H1 (cell line): ENCODE data around the gene TCHH.

Experiments
- ATF2 ChIP-seq: IDR thresholded peaks from 2 replicates; pipeline ENCODE4 v1.6.1; 2012; ENCODE audit warnings: low read length, inconsistent platforms
- CTCF ChIP-seq, 3 experiments: IDR thresholded peaks; 1 replicate in 2 of 3; 2 replicates in 1 of 3; pipeline versions ENCODE4 v1.5.1 to v1.6.1; 2011; ENCODE audit warnings: low read length in 3 of 3, mild to moderate bottlenecking in 3 of 3, inconsistent platforms in 2 of 3, low read depth in 1 of 3, moderate library complexity in 1 of 3; ENCODE audit not compliant: insufficient read depth in 1 of 3; ENCODE audit errors: control extremely low read depth in 1 of 3
- EGR1 ChIP-seq: IDR thresholded peaks from 2 replicates; pipeline ENCODE4 v1.6.1; 2011; ENCODE audit warnings: low read depth, low read length, borderline replicate concordance
- EP300 ChIP-seq, 2 experiments: IDR thresholded peaks; 1 replicate in 1 of 2; 2 replicates in 1 of 2; pipeline ENCODE4 v1.6.1; 2011 to 2012; ENCODE audit warnings: low read depth in 2 of 2, low read length in 2 of 2, mild to moderate bottlenecking in 2 of 2, borderline replicate concordance in 1 of 2, inconsistent platforms in 1 of 2, moderate library complexity in 1 of 2
- EZH2 ChIP-seq: fragments of 200-600 bp; sonication (generic); IDR thresholded peaks from 2 replicates; pipeline ENCODE4 v1.7.1; 2012; ENCODE audit warnings: low read depth, mild to moderate bottlenecking, moderate library complexity, low read length, inconsistent platforms; ENCODE audit not compliant: severe bottlenecking
- JUND ChIP-seq: IDR thresholded peaks from 2 replicates; pipeline ENCODE4 v1.6.1; 2011; ENCODE audit warnings: mild to moderate bottlenecking, improper control_type of control experiment, low read length
- MAFK ChIP-seq: IDR thresholded peaks from 2 replicates; pipeline ENCODE4 v1.6.1; 2012; ENCODE audit warnings: low read depth, mild to moderate bottlenecking, improper control_type of control experiment, low read length
- MAX ChIP-seq: IDR thresholded peaks from 2 replicates; pipeline ENCODE4 v1.6.1; 2012; ENCODE audit warnings: inconsistent platforms
- POLR2A ChIP-seq, 2 experiments: IDR thresholded peaks; 1 replicate in 1 of 2; 2 replicates in 1 of 2; pipeline ENCODE4 v1.6.1; 2011; ENCODE audit warnings: low read depth in 2 of 2, low read length in 2 of 2, mild to moderate bottlenecking in 2 of 2; ENCODE audit errors: control extremely low read depth in 1 of 2
- POLR2AphosphoS5 ChIP-seq: IDR thresholded peaks from 2 replicates; pipeline ENCODE4 v1.6.1; 2011; ENCODE audit warnings: low read depth, low read length
- SIN3A ChIP-seq, 2 experiments: IDR thresholded peaks in 1 of 2; conservative IDR thresholded peaks in 1 of 2; 2 replicates each; pipeline ENCODE4 v1.6.1; 2011 to 2012; ENCODE audit warnings: low read length in 2 of 2, improper control_type of control experiment in 1 of 2, low read depth in 1 of 2, mild to moderate bottlenecking in 1 of 2
- SUZ12 ChIP-seq: fragments of 200-600 bp; sonication (generic); IDR thresholded peaks from 2 replicates; pipeline ENCODE4 v1.6.1; 2012; ENCODE audit warnings: mild to moderate bottlenecking, inconsistent platforms, low read length, moderate library complexity, mixed read lengths

- TF ChIP-seq POLR2A (IDR thresholded peaks at IDR 0.05; ENCODE audit: control extremely low read depth in 1 of 2, low read depth in 2 of 2, low read length in 2 of 2): no peak
- TF ChIP-seq CTCF (IDR thresholded peaks at IDR 0.05; ENCODE audit: control extremely low read depth in 1 of 3, insufficient read depth in 1 of 3, low read depth in 1 of 3, low read length in 3 of 3): no peak
- peak; percentile 62 for TF ChIP-seq EZH2
- no peak for TF ChIP-seq EGR1
- no peak for TF ChIP-seq ATF2
- no peak for TF ChIP-seq POLR2AphosphoS5
- TF ChIP-seq EP300 (IDR thresholded peaks at IDR 0.05; ENCODE audit: borderline replicate concordance in 1 of 2, low read depth in 2 of 2, low read length in 2 of 2): no peak
- TF ChIP-seq MAX: no peak
- no peak for TF ChIP-seq MAFK
- no peak for TF ChIP-seq SUZ12
- no peak for TF ChIP-seq JUND
- no peak for TF ChIP-seq SIN3A (conservative IDR thresholded peaks at IDR 0.05 in 1 of 2, IDR thresholded peaks at IDR 0.05 in 1 of 2; ENCODE audit: low read depth in 1 of 2, low read length in 2 of 2)
Measured at GRCh38 chr1:152112101-152112884, 3.0 kb downstream of the TCHH start.
